ENCODE results near the gene ANKRD27. TPM values are rescaled to one million over a fixed set of nuclear protein-coding genes. Genes with fewer than 3 reads are reported as not detected.
"Not testable (repeated sequence)": the region's sequence is repeated elsewhere in the genome, so short reads cannot be mapped to it uniquely, and the experiment has no call there.

ANKRD27 gene
- total RNA-seq, result 10 to 100 TPM; 13.1 to 25.0 (median 15.0) TPM

- Histone ChIP-seq H3K4me1 (replicated peaks in 1 of 2) (peaks cover 5 to 13% of the 10 kb centered on the region in 2 donors), H3K4me3 (peak within 1 kb of the TSS; percentile 71 to 95 (median 86)), H3K27ac (peak within 1 kb of the TSS; percentile 40 to 54)
- 0 to 1% (median 0%) methylated on average over 1 to 14 of the region's 75 CpGs; no CpG with 5 or more reads in 6 of the 10 experiments for WGBS, 10 experiments
- ATAC-seq (replicated peaks in 6 of 8), result peak; percentile 89 to 94 (median 92)
- in situ Hi-C loops (cut with MboI; ENCODE audit: low pct_unique_long_range_greater_than_20kb in 2 of 9, low sequenced_read_pairs in 9 of 9, unreplicated experiment in 9 of 9), result no loop called here
Measured at GRCh38 chr19:32674931-32675719, at the start of gene ANKRD27. TSS of gene ANKRD27 (minus strand) at chr19:32675180. CDS start at chr19:32659015, 16,165 bp downstream.

- Histone ChIP-seq H3K4me3 (no peak overlapping the region), H3K4me1 (replicated peaks in 1 of 2) (no peaks in the 10 kb centered on the region), H3K27ac (no peak overlapping the region)
- in situ Hi-C loops (cut with MboI; ENCODE audit: low pct_unique_long_range_greater_than_20kb in 2 of 9, low sequenced_read_pairs in 9 of 9, unreplicated experiment in 9 of 9), result no loop called here
- 96% methylated on average over 8 of the region's 22 CpGs; no CpG with 5 or more reads in 9 of the 10 experiments for WGBS, 10 experiments
- ATAC-seq (replicated peaks in 6 of 8), result no peak
Measured at GRCh38 chr19:32720936-32721250, 45.9 kb upstream of the ANKRD27 start.

GRCh38 chr19:32720216-32720935 is 45.4 kb upstream of the ANKRD27 start:
- H3K4me1 ChIP-seq (replicated peaks in 1 of 2), result no peaks in the 10 kb centered on the region
- no peak for ATAC-seq (replicated peaks in 6 of 8)
- no peak overlapping the region for H3K27ac ChIP-seq
- in situ Hi-C loops (cut with MboI; ENCODE audit: low pct_unique_long_range_greater_than_20kb in 2 of 9, low sequenced_read_pairs in 9 of 9, unreplicated experiment in 9 of 9), result no loop called here
- H3K4me3 ChIP-seq, result no peak overlapping the region
- WGBS, 10 experiments, result no CpG with 5 or more reads among the region's 22 CpGs

GRCh38 chr19:32719611-32720059 is 44.7 kb upstream of the ANKRD27 start, which contains the start of gene TDRD12:
TSS of gene TDRD12 (plus strand) at chr19:32719767. CDS start at chr19:32720073, 306 bp downstream.
- Histone ChIP-seq H3K4me1 (replicated peaks in 1 of 2) (no peaks in the 10 kb centered on the region), H3K27ac (no peak within 1 kb of the TSS), H3K4me3 (no peak within 1 kb of the TSS)
- no peak for ATAC-seq (replicated peaks in 6 of 8)
- WGBS, 10 experiments, result 80 to 100% (median 80%) methylated on average over 1 to 2 of the region's 44 CpGs; no CpG with 5 or more reads in 7 of the 10 experiments
- in situ Hi-C loops (cut with MboI; ENCODE audit: low pct_unique_long_range_greater_than_20kb in 2 of 9, low sequenced_read_pairs in 9 of 9, unreplicated experiment in 9 of 9), result no loop called here

GRCh38 chr19:32718286-32718685 is 43.3 kb upstream of the ANKRD27 start:
- ATAC-seq (replicated peaks in 6 of 8), result no peak
- in situ Hi-C loops (cut with MboI; ENCODE audit: low pct_unique_long_range_greater_than_20kb in 2 of 9, low sequenced_read_pairs in 9 of 9, unreplicated experiment in 9 of 9), result no loop called here
- Histone ChIP-seq H3K27ac (no peak overlapping the region), H3K4me1 (replicated peaks in 1 of 2) (no peaks in the 10 kb centered on the region), H3K4me3 (no peak overlapping the region)
- 60 to 88% (median 80%) methylated on average over 1 to 7 of the region's 7 CpGs; no CpG with 5 or more reads in 1 of the 10 experiments for WGBS, 10 experiments

GRCh38 chr19:32717496-32717895 is 42.5 kb upstream of the ANKRD27 start:
- 84 to 100% (median 87%) methylated on average over 1 to 5 of the region's 5 CpGs; no CpG with 5 or more reads in 2 of the 10 experiments for WGBS, 10 experiments

GRCh38 chr19:32716203-32716602 is 41.2 kb upstream of the ANKRD27 start:
- in situ Hi-C loops (cut with MboI; ENCODE audit: low pct_unique_long_range_greater_than_20kb in 2 of 9, low sequenced_read_pairs in 9 of 9, unreplicated experiment in 9 of 9); H3K4me1 ChIP-seq (replicated peaks in 1 of 2); H3K27ac ChIP-seq; H3K4me3 ChIP-seq; ATAC-seq (replicated peaks in 6 of 8): not testable (repeated sequence)
- WGBS, 10 experiments, result 80 to 100% (median 91%) methylated on average over 1 to 6 of the region's 7 CpGs; no CpG with 5 or more reads in 2 of the 10 experiments

More at GRCh38 chr19:32717496-32717895, 42.5 kb upstream of the ANKRD27 start:
- ATAC-seq (replicated peaks in 6 of 8), result no peak
- in situ Hi-C loops (cut with MboI; ENCODE audit: low pct_unique_long_range_greater_than_20kb in 2 of 9, low sequenced_read_pairs in 9 of 9, unreplicated experiment in 9 of 9), result no loop called here
- Histone ChIP-seq H3K4me3 (no peak overlapping the region), H3K27ac (no peak overlapping the region), H3K4me1 (replicated peaks in 1 of 2) (no peaks in the 10 kb centered on the region)

GRCh38 chr19:32711747-32712146 is 36.8 kb upstream of the ANKRD27 start:
- no peak for ATAC-seq (replicated peaks in 6 of 8)
- 83 to 100% (median 92%) methylated on average over 2 to 6 of the region's 6 CpGs; no CpG with 5 or more reads in 1 of the 10 experiments for WGBS, 10 experiments

GRCh38 chr19:32709032-32709431 is 34.1 kb upstream of the ANKRD27 start:
- no peak for ATAC-seq (replicated peaks in 6 of 8)
- no peak overlapping the region for H3K27ac ChIP-seq
- no peaks in the 10 kb centered on the region for H3K4me1 ChIP-seq (replicated peaks in 1 of 2)
- H3K4me3 ChIP-seq, result no peak overlapping the region
- in situ Hi-C loops (cut with MboI; ENCODE audit: low pct_unique_long_range_greater_than_20kb in 2 of 9, low sequenced_read_pairs in 9 of 9, unreplicated experiment in 9 of 9), result no loop called here
- 84 to 100% (median 98%) methylated on average over 2 to 5 of the region's 5 CpGs; no CpG with 5 or more reads in 2 of the 10 experiments for WGBS, 10 experiments

More at GRCh38 chr19:32711747-32712146, 36.8 kb upstream of the ANKRD27 start:
- no peaks in the 10 kb centered on the region for H3K4me1 ChIP-seq (replicated peaks in 1 of 2)
- in situ Hi-C loops (cut with MboI; ENCODE audit: low pct_unique_long_range_greater_than_20kb in 2 of 9, low sequenced_read_pairs in 9 of 9, unreplicated experiment in 9 of 9), result no loop called here
- H3K27ac ChIP-seq, result no peak overlapping the region
- H3K4me3 ChIP-seq, result no peak overlapping the region

- in situ Hi-C loops (cut with MboI; ENCODE audit: low pct_unique_long_range_greater_than_20kb in 2 of 9, low sequenced_read_pairs in 9 of 9, unreplicated experiment in 9 of 9), result no loop called here
- Histone ChIP-seq H3K4me3 (no peak overlapping the region), H3K27ac (no peak overlapping the region), H3K4me1 (replicated peaks in 1 of 2) (no peaks in the 10 kb centered on the region)
- no peak for ATAC-seq (replicated peaks in 6 of 8)
- WGBS, 10 experiments, result 75 to 100% (median 100%) methylated on average over 1 to 3 of the region's 3 CpGs; no CpG with 5 or more reads in 5 of the 10 experiments
Measured at GRCh38 chr19:32708457-32708856, 33.5 kb upstream of the ANKRD27 start.

- H3K4me3 ChIP-seq; H3K4me1 ChIP-seq (replicated peaks in 1 of 2); H3K27ac ChIP-seq; in situ Hi-C loops (cut with MboI; ENCODE audit: low pct_unique_long_range_greater_than_20kb in 2 of 9, low sequenced_read_pairs in 9 of 9, unreplicated experiment in 9 of 9); ATAC-seq (replicated peaks in 6 of 8): not testable (repeated sequence)
- WGBS, 10 experiments, result 100% methylated on average over 2 of the region's 2 CpGs; no CpG with 5 or more reads in 7 of the 10 experiments
Measured at GRCh38 chr19:32704006-32704405, 29.0 kb upstream of the ANKRD27 start.

GRCh38 chr19:32702010-32702409 is 27.0 kb upstream of the ANKRD27 start:
- WGBS, 10 experiments, result 67 to 100% (median 89%) methylated on average over 1 to 4 of the region's 5 CpGs; no CpG with 5 or more reads in 1 of the 10 experiments
- in situ Hi-C loops (cut with MboI; ENCODE audit: low pct_unique_long_range_greater_than_20kb in 2 of 9, low sequenced_read_pairs in 9 of 9, unreplicated experiment in 9 of 9), result no loop called here
- Histone ChIP-seq H3K4me3 (no peak overlapping the region), H3K4me1 (replicated peaks in 1 of 2) (no peaks in the 10 kb centered on the region), H3K27ac (no peak overlapping the region)
- peak in 3 of 8 experiments; percentile 23 to 52 (median 40) for ATAC-seq (replicated peaks in 6 of 8)

GRCh38 chr19:32700129-32700528 is 25.1 kb upstream of the ANKRD27 start:
- H3K27ac ChIP-seq; ATAC-seq (replicated peaks in 6 of 8); H3K4me1 ChIP-seq (replicated peaks in 1 of 2); H3K4me3 ChIP-seq; in situ Hi-C loops (cut with MboI; ENCODE audit: low pct_unique_long_range_greater_than_20kb in 2 of 9, low sequenced_read_pairs in 9 of 9, unreplicated experiment in 9 of 9): not testable (repeated sequence)
- WGBS, 10 experiments, result 75 to 100% (median 100%) methylated on average over 1 to 5 of the region's 7 CpGs; no CpG with 5 or more reads in 3 of the 10 experiments

Measured in motor neuron (in vitro differentiated cells).